ENCODE results near the gene TIGD2. TPM values are rescaled to one million over a fixed set of nuclear protein-coding genes. Genes with fewer than 3 reads are reported as not detected.

TIGD2 gene
- total RNA-seq: 12.0 TPM
- polyA plus RNA-seq: 3.6 TPM

DNA sequence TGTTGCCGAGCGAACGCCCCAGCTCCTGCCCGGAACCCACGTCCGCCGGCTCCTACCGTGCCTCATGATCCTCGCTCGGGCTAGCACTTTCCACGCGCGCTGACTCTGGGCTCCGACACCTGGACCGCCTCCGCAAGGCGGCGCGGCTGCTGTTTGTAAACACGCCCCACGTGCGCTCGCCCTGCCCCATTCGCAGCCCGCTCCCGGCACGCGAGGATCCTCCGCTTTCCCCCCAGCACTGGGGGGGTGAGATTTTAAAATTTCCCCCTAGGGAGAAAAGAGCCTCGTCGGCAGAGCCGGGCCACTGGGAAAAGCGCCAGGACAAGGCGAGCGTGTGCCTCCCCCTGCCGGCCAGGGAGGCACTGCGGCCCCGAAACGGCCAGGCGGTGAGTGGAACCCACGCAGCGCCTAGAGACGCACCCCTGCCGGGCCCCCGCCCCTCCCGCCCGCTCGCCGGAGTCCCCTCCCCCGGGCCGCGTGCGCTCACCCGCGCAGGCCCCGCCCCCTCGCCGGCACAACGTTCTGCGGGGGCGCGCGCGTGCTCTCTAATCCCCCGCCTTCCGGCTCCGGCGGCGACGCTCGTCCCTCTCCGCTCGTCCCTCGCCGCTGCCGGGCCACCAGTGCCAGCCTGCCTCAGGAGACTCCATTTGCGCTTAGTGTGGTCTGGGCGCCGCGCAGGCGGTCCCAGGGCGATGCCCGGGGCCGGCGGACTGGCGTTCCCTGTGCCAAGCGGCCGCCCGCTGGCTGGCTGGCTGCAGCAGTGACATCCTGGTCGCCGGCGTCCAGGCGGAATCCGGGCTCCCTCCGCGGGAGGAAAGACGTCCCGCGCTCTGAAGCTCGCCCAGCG is at the start of gene TIGD2:
TSS of gene TIGD2 (plus strand) at position 548 of the 847 bp plus-strand sequence. CDS start 1,442 bp downstream, outside the sequence.
- H3K4me1 ChIP-seq (ENCODE audit: insufficient read depth): peaks cover 4% of the 10 kb centered on the region
- H3K4me3 ChIP-seq (ENCODE audit: low read depth, low read length): peak within 1 kb of the TSS; percentile 75
- DNase-seq (ENCODE audit: extremely low spot score): peak; percentile 67
- WGBS: under 1% methylated on average over 101 of the region's 101 CpGs
- peak within 1 kb of the TSS; percentile 84 for H3K27ac ChIP-seq (ENCODE audit: low read depth)
- no peaks in the 10 kb centered on the region for H3K36me3 ChIP-seq (ENCODE audit: insufficient read depth)

- WGBS: 91% methylated on average over 3 of the region's 3 CpGs
- H3K27ac ChIP-seq (ENCODE audit: low read depth): no peak overlapping the region
- no peak for DNase-seq (ENCODE audit: extremely low spot score)
- H3K36me3 ChIP-seq (ENCODE audit: insufficient read depth): no peaks in the 10 kb centered on the region
- H3K4me1 ChIP-seq (ENCODE audit: insufficient read depth): no peaks in the 10 kb centered on the region
- H3K4me3 ChIP-seq (ENCODE audit: low read depth, low read length): no peak overlapping the region
These were observed 46.5 kb upstream of the TIGD2 start for GRCh38 chr4:89064848-89065247.

DNA sequence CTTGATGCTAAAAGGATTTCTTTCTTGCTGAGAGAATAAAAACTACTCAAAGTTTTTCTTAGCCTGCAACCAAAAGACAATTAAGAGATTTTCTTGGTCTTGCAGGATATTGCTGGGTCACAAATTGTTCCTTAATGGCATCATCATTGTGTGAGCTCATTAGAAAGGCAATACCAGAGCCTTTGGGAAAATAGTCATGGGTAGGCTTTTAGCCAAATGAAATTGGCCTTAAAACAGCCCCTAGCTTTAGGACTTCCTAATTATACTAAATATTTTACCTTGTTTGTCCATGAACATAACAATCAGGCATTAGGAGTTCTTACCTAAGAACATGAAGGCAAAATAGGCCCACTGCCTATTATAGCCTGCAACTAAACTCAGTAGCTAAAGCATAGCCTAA is 43.9 kb upstream of the TIGD2 start:
- no peak overlapping the region for H3K4me3 ChIP-seq (ENCODE audit: low read depth, low read length)
- no peaks in the 10 kb centered on the region for H3K4me1 ChIP-seq (ENCODE audit: insufficient read depth)

DNA sequence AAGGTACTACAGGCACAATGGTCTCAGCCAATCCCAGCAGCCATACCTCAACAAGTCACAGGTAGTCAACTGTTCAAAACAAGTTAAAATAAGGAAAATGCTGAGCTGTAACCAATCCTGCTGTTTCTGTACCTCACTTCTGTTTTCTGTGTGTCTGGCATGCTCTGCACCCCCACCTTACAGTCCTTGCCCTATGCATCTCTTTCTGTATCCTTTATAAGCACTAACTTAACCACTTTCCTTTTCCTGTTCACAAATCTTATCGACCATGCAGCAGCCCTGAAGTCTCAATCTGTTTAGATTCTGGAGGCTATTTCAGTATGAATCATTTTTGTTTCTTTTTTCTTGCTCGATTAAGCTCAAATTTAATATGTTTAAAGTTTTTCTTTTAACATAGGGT is 41.9 kb upstream of the TIGD2 start:
- no peaks in the 10 kb centered on the region for H3K4me1 ChIP-seq (ENCODE audit: insufficient read depth)
- no peaks in the 10 kb centered on the region for H3K36me3 ChIP-seq (ENCODE audit: insufficient read depth)
- H3K4me3 ChIP-seq (ENCODE audit: low read depth, low read length): no peak overlapping the region
- no peak for DNase-seq (ENCODE audit: extremely low spot score)
- 46% methylated on average over 2 of the region's 2 CpGs for WGBS
- H3K27ac ChIP-seq (ENCODE audit: low read depth): no peak overlapping the region

More for the DNA sequence above, 43.9 kb upstream of the TIGD2 start:
- Histone ChIP-seq H3K36me3 (ENCODE audit: insufficient read depth) (no peaks in the 10 kb centered on the region), H3K27ac (ENCODE audit: low read depth) (no peak overlapping the region)
- no peak for DNase-seq (ENCODE audit: extremely low spot score)

DNA sequence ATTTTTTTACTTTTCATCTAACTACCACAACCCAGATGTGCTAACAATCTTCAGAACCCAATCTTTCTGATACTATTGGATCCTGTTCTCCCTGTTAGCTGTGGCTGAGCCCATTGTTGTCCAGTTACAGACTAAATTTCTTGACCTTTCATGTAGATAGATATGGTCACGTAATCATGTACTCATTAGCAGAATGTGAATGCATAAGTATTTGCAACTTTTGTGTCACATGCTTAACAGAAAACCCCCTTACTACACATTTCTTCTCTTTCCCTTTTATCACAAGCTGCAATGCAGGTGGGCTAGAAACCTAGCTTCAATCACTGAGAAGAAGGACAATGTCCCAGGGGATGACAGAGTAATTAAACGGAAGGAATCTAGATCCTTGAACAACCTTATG is 41.3 kb upstream of the TIGD2 start:
- WGBS: 86% methylated on average over 2 of the region's 2 CpGs
- H3K36me3 ChIP-seq (ENCODE audit: insufficient read depth): no peaks in the 10 kb centered on the region
- H3K4me3 ChIP-seq (ENCODE audit: low read depth, low read length): no peak overlapping the region
- no peak overlapping the region for H3K27ac ChIP-seq (ENCODE audit: low read depth)
- no peaks in the 10 kb centered on the region for H3K4me1 ChIP-seq (ENCODE audit: insufficient read depth)
- no peak for DNase-seq (ENCODE audit: extremely low spot score)

DNA sequence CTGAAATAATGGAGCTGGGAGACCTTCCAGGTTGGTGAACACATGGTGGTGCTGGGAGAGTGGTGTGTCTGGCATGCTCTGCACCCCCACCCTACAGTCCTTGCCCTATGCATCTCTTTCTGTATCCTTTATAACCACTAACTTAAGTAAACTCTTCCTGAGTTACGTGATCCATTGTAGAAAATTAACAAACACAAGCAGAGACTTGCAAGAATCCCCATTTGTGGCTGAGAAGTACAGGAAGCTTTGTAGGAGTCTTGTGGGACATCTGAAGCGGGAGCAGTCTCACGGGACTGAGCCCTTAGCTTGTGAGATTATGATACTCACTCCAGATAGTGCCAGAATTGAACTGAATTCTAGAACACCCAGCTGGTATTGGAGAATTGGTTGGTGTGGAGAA is 40.0 kb upstream of the TIGD2 start:
- Histone ChIP-seq H3K4me3 (ENCODE audit: low read depth, low read length) (no peak overlapping the region), H3K4me1 (ENCODE audit: insufficient read depth) (no peaks in the 10 kb centered on the region), H3K27ac (ENCODE audit: low read depth) (no peak overlapping the region), H3K36me3 (ENCODE audit: insufficient read depth) (no peaks in the 10 kb centered on the region)
- WGBS: 79% methylated on average over 3 of the region's 3 CpGs
- no peak for DNase-seq (ENCODE audit: extremely low spot score)

GRCh38 chr4:89072921-89073320 is 38.4 kb upstream of the TIGD2 start:
- H3K4me1 ChIP-seq (ENCODE audit: insufficient read depth): no peaks in the 10 kb centered on the region
- no peaks in the 10 kb centered on the region for H3K36me3 ChIP-seq (ENCODE audit: insufficient read depth)
- H3K27ac ChIP-seq (ENCODE audit: low read depth): no peak overlapping the region
- DNase-seq (ENCODE audit: extremely low spot score): no peak
- no peak overlapping the region for H3K4me3 ChIP-seq (ENCODE audit: low read depth, low read length)
- WGBS: 90% methylated on average over 1 of the region's 1 CpG

DNA sequence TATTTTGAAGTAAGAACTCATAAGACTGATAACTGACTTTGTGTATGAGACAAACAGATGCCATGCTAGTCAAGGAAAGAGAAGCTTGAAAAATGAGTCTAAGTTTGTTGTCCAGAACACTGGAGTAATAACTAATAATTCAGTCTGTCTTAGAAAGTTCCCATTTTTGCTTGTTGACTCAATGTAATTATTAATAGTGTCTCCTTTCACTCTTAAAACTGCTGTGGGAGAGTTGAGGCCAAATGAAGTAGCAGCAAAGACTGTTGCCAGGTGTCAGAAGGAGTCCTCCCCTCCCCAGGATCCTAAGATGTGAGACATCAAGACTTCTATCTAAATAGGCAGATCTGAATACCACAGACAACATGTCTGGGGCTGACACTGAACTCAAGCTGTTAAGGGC is 33.6 kb upstream of the TIGD2 start:
- H3K27ac ChIP-seq (ENCODE audit: low read depth): no peak overlapping the region

GRCh38 chr4:89078300-89078699 is 33.0 kb upstream of the TIGD2 start:
- DNase-seq (ENCODE audit: extremely low spot score): no peak
- no peak overlapping the region for H3K4me3 ChIP-seq (ENCODE audit: low read depth, low read length)
- H3K36me3 ChIP-seq (ENCODE audit: insufficient read depth): no peaks in the 10 kb centered on the region
- H3K27ac ChIP-seq (ENCODE audit: low read depth): no peak overlapping the region
- 96% methylated on average over 1 of the region's 1 CpG for WGBS
- H3K4me1 ChIP-seq (ENCODE audit: insufficient read depth): no peaks in the 10 kb centered on the region

More for the DNA sequence above, 33.6 kb upstream of the TIGD2 start:
- no peak for DNase-seq (ENCODE audit: extremely low spot score)
- Histone ChIP-seq H3K36me3 (ENCODE audit: insufficient read depth) (no peaks in the 10 kb centered on the region), H3K4me3 (ENCODE audit: low read depth, low read length) (no peak overlapping the region), H3K4me1 (ENCODE audit: insufficient read depth) (no peaks in the 10 kb centered on the region)

GRCh38 chr4:89099034-89099433 is 12.3 kb upstream of the TIGD2 start:
- no peaks in the 10 kb centered on the region for H3K36me3 ChIP-seq (ENCODE audit: insufficient read depth)
- no peaks in the 10 kb centered on the region for H3K4me1 ChIP-seq (ENCODE audit: insufficient read depth)
- WGBS: 82% methylated on average over 2 of the region's 2 CpGs
- no peak for DNase-seq (ENCODE audit: extremely low spot score)
- no peak overlapping the region for H3K4me3 ChIP-seq (ENCODE audit: low read depth, low read length)
- no peak overlapping the region for H3K27ac ChIP-seq (ENCODE audit: low read depth)

GRCh38 chr4:89099471-89099870 is 11.9 kb upstream of the TIGD2 start:
- no peak overlapping the region for H3K4me3 ChIP-seq (ENCODE audit: low read depth, low read length)
- no peaks in the 10 kb centered on the region for H3K4me1 ChIP-seq (ENCODE audit: insufficient read depth)
- H3K36me3 ChIP-seq (ENCODE audit: insufficient read depth): no peaks in the 10 kb centered on the region
- H3K27ac ChIP-seq (ENCODE audit: low read depth): no peak overlapping the region
- 92% methylated on average over 1 of the region's 1 CpG for WGBS
- no peak for DNase-seq (ENCODE audit: extremely low spot score)

DNA sequence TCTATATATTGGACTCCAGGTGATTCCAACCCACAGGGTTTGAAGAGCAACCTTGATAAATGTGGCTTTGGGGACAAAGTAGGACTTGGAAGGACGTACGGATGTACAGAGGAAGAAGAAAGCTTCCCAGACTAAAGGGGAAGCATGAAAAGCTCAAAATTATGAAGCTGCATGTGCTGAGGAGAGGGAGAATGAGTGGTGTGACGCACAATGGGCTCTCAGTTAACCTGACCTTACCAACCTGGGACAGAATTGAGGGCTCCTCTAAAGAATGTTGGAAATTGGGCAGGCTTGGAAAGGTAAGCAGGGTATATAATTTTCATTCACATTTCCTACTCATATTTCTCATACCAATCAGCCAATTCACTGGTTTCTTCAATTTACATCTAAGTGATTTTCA is 10.5 kb upstream of the TIGD2 start:
- Histone ChIP-seq H3K4me1 (ENCODE audit: insufficient read depth) (no peaks in the 10 kb centered on the region), H3K36me3 (ENCODE audit: insufficient read depth) (no peaks in the 10 kb centered on the region)
- 71% methylated on average over 3 of the region's 3 CpGs for WGBS

GRCh38 chr4:89101256-89102161 is 9.8 kb upstream of the TIGD2 start:
- no peak overlapping the region for H3K27ac ChIP-seq (ENCODE audit: low read depth)
- no peak overlapping the region for H3K4me3 ChIP-seq (ENCODE audit: low read depth, low read length)
- WGBS: 91% methylated on average over 11 of the region's 11 CpGs
- H3K36me3 ChIP-seq (ENCODE audit: insufficient read depth): no peaks in the 10 kb centered on the region
- no peak for DNase-seq (ENCODE audit: extremely low spot score)
- no peaks in the 10 kb centered on the region for H3K4me1 ChIP-seq (ENCODE audit: insufficient read depth)

More for the DNA sequence above, 10.5 kb upstream of the TIGD2 start:
- no peak overlapping the region for H3K4me3 ChIP-seq (ENCODE audit: low read depth, low read length)
- H3K27ac ChIP-seq (ENCODE audit: low read depth): no peak overlapping the region
- no peak for DNase-seq (ENCODE audit: extremely low spot score)

DNA sequence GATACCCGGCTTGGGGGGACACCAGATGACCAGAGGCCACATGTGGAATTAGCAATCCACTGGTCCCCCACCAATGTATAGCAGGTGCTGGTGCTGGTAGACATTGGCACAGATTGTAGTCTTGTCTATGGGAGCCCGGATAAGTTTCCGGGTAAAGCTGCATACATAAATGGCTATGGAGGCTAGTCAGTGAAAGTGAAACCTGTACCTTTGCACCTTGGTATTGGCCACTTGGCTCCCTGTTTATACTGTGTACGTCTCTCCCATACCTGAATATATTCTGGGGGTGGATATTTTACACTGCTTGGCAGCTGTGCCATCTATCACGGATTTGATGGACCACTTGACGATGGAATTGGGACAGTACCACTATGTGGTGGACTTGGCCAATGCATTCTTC is 5.6 kb upstream of the TIGD2 start:
- no peaks in the 10 kb centered on the region for H3K36me3 ChIP-seq (ENCODE audit: insufficient read depth)
- no peaks in the 10 kb centered on the region for H3K4me1 ChIP-seq (ENCODE audit: insufficient read depth)
- WGBS: 93% methylated on average over 6 of the region's 6 CpGs
- no peak overlapping the region for H3K27ac ChIP-seq (ENCODE audit: low read depth)
- no peak for DNase-seq (ENCODE audit: extremely low spot score)
- no peak overlapping the region for H3K4me3 ChIP-seq (ENCODE audit: low read depth, low read length)

Data from urinary bladder (tissue), 4 donors.